ENCODE measurements around the gene FCHSD2. TPM values are rescaled to one million over a fixed set of nuclear protein-coding genes. Genes with fewer than 3 reads are reported as not detected.

FCHSD2 gene
- polyA plus RNA-seq, 3 donors = 14.5 to 43.5 (median 16.6) TPM

- WGBS (ENCODE audit: insufficient coverage) = no CpG with 5 or more reads among the region's 1 CpG
These were observed 217.4 kb downstream of the FCHSD2 start for GRCh38 chr11:72924568-72925190.

More at GRCh38 chr11:72924568-72925190, 217.4 kb downstream of the FCHSD2 start:
- Mint-ChIP-seq H3K27ac (peak overlapping the region in 2 of 7 donors; percentile 79 to 81), H3K4me3 (no peak overlapping the region), H3K4me1 (peaks cover 21% of the 10 kb centered on the region), H3K27me3 (ENCODE audit: low read depth in 3 of 3) (no peaks in the 10 kb centered on the region), H3K9me3 (peaks cover 0 to 3% (median 0%) of the 10 kb centered on the region in 7 donors), H3K36me3 (peaks cover 29 to 36% of the 10 kb centered on the region in 2 donors)
- intact Hi-C loops (cut with micrococcal nuclease) = loop anchor here (5.0 kb wide), 2 partner anchors 253 to 318 kb away; no protein-coding TSS in a partner anchor
- peak; percentile 12 to 54 (median 37) for DNase-seq
- TF ChIP-seq CTCF (IDR thresholded peaks at IDR 0.05) = peak; percentile 71
- Histone ChIP-seq H3K27ac (ENCODE audit: low read depth in 1 of 2, low read length in 2 of 2) (peak overlapping the region in 1 of 2 donors; percentile 55), H3K9me3 (replicated peaks in 1 of 2; ENCODE audit: control insufficient read depth in 1 of 2, insufficient read depth in 1 of 2, low read length in 2 of 2) (peaks cover 0 to 2% of the 10 kb centered on the region in 2 donors), H3K36me3 (replicated peaks in 1 of 2; ENCODE audit: control insufficient read depth in 1 of 2, insufficient read depth in 2 of 2, low read length in 2 of 2) (peaks cover 5 to 25% of the 10 kb centered on the region in 2 donors), H3K4me1 (ENCODE audit: control insufficient read depth in 1 of 2, insufficient read depth in 2 of 2, low read length in 2 of 2) (peaks cover 7 to 16% of the 10 kb centered on the region in 2 donors), H3K4me3 (replicated peaks in 1 of 3; ENCODE audit: low read depth in 2 of 3, low read length in 3 of 3) (no peak overlapping the region), H3K9ac (ENCODE audit: insufficient read depth, low read length, poor library complexity, severe bottlenecking) (no peak overlapping the region), H2AFZ (ENCODE audit: insufficient read depth, low read depth, low read length, poor library complexity, severe bottlenecking) (no peak overlapping the region), H3K27me3 (ENCODE audit: control insufficient read depth in 2 of 2, insufficient read depth in 2 of 2, low read length in 2 of 2) (no peaks in the 10 kb centered on the region), H4K20me1 (ENCODE audit: insufficient read depth, low read length) (no peaks in the 10 kb centered on the region), H3K4me2 (replicated peaks; ENCODE audit: extremely low read depth, low read length, poor library complexity, severe bottlenecking) (no peak overlapping the region), H3K79me2 (ENCODE audit: insufficient read depth, low read length) (peaks cover 6% of the 10 kb centered on the region)

Measured in CD14-positive monocyte (primary cell).